ENCODE measurements around the gene SCUBE3.
A peak's percentile ranks its signal among the peaks of the same experiment; 100 is the strongest.

Gene SCUBE3

DNA sequence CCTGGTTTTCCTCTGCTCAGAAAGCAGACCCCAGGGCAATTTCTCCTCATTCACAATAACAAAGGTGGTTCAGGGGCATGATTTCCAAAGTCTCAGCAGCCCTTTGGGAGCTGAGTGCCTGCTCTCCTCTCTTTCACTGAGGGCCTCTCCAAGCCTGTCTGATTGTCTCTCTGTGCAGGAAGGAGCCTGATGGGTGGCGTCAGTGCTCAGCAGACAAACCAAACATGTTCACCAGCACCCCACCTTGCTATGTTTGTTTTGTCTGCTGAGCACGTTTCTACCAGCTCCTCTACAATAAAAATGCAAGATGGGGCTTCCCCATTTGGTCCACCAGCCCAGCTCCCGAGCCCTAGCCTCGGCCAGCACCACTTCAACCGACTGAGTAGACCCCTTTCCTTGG, 47.2 kb upstream of the SCUBE3 start:
- ATAC-seq = no peak
- TF ChIP-seq ZNF70 (CRISPR knock-in tag; IDR thresholded peaks at IDR 0.05) (no peak), ZNF565 (CRISPR knock-in tag; conservative IDR thresholded peaks at IDR 0.05; ENCODE audit: low read depth) (no peak), ZC3H10 (CRISPR knock-in tag; IDR thresholded peaks at IDR 0.05) (no peak), ISL1 (CRISPR knock-in tag; IDR thresholded peaks at IDR 0.05) (no peak), ESRRG (CRISPR knock-in tag; IDR thresholded peaks at IDR 0.05) (no peak), BACH2 (CRISPR knock-in tag; IDR thresholded peaks at IDR 0.05; ENCODE audit: borderline replicate concordance) (no peak), ZFP3 (CRISPR knock-in tag; IDR thresholded peaks at IDR 0.05) (no peak), RARB (CRISPR knock-in tag; IDR thresholded peaks at IDR 0.05) (no peak), TOX (CRISPR knock-in tag; IDR thresholded peaks at IDR 0.05; ENCODE audit: borderline replicate concordance) (no peak), PPARA (CRISPR knock-in tag; IDR thresholded peaks at IDR 0.05; ENCODE audit: borderline replicate concordance) (no peak)
- TF ChIP-seq, protein P1, sequence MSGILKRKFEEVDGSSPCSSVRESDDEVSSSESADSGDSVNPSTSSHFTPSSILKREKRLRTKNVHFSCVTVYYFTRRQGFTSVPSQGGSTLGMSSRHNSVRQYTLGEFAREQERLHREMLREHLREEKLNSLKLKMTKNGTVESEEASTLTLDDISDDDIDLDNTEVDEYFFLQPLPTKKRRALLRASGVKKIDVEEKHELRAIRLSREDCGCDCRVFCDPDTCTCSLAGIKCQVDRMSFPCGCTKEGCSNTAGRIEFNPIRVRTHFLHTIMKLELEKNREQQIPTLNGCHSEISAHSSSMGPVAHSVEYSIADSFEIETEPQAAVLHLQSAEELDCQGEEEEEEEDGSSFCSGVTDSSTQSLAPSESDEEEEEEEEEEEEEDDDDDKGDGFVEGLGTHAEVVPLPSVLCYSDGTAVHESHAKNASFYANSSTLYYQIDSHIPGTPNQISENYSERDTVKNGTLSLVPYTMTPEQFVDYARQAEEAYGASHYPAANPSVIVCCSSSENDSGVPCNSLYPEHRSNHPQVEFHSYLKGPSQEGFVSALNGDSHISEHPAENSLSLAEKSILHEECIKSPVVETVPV (CRISPR knock-in tag; IDR thresholded peaks at IDR 0.05) = no peak
- TF ChIP-seq, protein P2, sequence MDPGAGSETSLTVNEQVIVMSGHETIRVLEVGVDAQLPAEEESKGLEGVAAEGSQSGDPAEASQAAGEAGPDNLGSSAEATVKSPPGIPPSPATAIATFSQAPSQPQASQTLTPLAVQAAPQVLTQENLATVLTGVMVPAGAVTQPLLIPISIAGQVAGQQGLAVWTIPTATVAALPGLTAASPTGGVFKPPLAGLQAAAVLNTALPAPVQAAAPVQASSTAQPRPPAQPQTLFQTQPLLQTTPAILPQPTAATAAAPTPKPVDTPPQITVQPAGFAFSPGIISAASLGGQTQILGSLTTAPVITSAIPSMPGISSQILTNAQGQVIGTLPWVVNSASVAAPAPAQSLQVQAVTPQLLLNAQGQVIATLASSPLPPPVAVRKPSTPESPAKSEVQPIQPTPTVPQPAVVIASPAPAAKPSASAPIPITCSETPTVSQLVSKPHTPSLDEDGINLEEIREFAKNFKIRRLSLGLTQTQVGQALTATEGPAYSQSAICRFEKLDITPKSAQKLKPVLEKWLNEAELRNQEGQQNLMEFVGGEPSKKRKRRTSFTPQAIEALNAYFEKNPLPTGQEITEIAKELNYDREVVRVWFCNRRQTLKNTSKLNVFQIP (CRISPR knock-in tag; IDR thresholded peaks at IDR 0.05; ENCODE audit: borderline replicate concordance, low read depth) = no peak
- TF ChIP-seq, protein P3, sequence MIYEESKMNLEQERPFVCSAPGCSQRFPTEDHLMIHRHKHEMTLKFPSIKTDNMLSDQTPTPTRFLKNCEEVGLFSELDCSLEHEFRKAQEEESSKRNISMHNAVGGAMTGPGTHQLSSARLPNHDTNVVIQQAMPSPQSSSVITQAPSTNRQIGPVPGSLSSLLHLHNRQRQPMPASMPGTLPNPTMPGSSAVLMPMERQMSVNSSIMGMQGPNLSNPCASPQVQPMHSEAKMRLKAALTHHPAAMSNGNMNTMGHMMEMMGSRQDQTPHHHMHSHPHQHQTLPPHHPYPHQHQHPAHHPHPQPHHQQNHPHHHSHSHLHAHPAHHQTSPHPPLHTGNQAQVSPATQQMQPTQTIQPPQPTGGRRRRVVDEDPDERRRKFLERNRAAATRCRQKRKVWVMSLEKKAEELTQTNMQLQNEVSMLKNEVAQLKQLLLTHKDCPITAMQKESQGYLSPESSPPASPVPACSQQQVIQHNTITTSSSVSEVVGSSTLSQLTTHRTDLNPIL (CRISPR knock-in tag; IDR thresholded peaks at IDR 0.05; ENCODE audit: low read depth) = no peak

DNA sequence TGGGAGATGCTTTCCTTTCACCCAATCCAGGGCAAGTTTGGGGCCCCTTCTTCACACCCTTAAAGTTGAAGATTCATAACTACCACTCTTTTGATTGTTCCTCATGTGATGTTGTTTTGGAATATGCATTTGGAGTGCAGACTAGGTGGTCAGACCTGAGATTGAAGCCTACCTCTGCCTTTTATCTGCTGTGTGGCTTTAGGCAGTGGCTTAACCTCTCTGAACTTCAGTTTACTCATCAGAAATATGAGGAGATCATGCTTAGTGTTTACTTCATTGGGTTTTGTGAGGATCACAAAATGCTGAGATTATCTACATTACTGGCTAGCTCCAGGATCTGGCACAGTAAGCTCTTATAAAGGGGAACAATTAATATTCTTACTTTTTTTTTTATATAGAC, 46.3 kb upstream of the SCUBE3 start:
- TF ChIP-seq PPARA (CRISPR knock-in tag; IDR thresholded peaks at IDR 0.05; ENCODE audit: borderline replicate concordance) = no peak
- TF ChIP-seq RARB (CRISPR knock-in tag; IDR thresholded peaks at IDR 0.05) = no peak
- TF ChIP-seq ESRRG (CRISPR knock-in tag; IDR thresholded peaks at IDR 0.05) = no peak
- no peak for TF ChIP-seq ARNTL (CRISPR knock-in tag; IDR thresholded peaks at IDR 0.05; ENCODE audit: borderline replicate concordance, low read depth)
- no peak for TF ChIP-seq ZNF565 (CRISPR knock-in tag; conservative IDR thresholded peaks at IDR 0.05; ENCODE audit: low read depth)
- TF ChIP-seq, protein P1 (CRISPR knock-in tag; IDR thresholded peaks at IDR 0.05) = no peak
- TF ChIP-seq SNAI2 (CRISPR knock-in tag; IDR thresholded peaks at IDR 0.05) = no peak
- no peak for TF ChIP-seq ZFP3 (CRISPR knock-in tag; IDR thresholded peaks at IDR 0.05)
- TF ChIP-seq TOX (CRISPR knock-in tag; IDR thresholded peaks at IDR 0.05; ENCODE audit: borderline replicate concordance) = no peak
- TF ChIP-seq, protein P4, sequence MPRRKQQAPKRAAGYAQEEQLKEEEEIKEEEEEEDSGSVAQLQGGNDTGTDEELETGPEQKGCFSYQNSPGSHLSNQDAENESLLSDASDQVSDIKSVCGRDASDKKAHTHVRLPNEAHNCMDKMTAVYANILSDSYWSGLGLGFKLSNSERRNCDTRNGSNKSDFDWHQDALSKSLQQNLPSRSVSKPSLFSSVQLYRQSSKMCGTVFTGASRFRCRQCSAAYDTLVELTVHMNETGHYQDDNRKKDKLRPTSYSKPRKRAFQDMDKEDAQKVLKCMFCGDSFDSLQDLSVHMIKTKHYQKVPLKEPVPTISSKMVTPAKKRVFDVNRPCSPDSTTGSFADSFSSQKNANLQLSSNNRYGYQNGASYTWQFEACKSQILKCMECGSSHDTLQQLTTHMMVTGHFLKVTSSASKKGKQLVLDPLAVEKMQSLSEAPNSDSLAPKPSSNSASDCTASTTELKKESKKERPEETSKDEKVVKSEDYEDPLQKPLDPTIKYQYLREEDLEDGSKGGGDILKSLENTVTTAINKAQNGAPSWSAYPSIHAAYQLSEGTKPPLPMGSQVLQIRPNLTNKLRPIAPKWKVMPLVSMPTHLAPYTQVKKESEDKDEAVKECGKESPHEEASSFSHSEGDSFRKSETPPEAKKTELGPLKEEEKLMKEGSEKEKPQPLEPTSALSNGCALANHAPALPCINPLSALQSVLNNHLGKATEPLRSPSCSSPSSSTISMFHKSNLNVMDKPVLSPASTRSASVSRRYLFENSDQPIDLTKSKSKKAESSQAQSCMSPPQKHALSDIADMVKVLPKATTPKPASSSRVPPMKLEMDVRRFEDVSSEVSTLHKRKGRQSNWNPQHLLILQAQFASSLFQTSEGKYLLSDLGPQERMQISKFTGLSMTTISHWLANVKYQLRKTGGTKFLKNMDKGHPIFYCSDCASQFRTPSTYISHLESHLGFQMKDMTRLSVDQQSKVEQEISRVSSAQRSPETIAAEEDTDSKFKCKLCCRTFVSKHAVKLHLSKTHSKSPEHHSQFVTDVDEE (CRISPR knock-in tag; IDR thresholded peaks at IDR 0.05) = no peak
- ATAC-seq = no peak

DNA sequence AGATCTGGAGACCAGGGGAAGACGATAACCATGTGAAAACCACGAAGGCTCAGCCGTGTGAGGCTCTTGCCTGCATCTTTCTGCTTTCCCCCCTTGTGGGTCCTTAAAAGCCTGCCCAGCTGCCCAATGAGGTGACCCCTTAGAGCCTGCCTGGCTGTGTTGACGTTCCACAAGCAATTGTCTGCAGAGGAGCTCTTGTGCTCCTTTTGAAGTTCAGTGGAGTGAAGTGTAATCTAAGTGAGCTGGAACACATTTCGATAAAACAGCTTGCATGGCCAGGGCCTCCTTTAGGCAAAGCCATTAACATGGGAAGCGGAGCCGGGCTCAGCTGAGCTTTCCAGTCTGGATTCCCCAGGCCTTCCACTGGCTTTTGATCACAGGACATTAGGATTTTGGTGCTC, 45.3 kb upstream of the SCUBE3 start:
- no peak for TF ChIP-seq ZFP3 (CRISPR knock-in tag; IDR thresholded peaks at IDR 0.05)
- no peak for ATAC-seq

DNA sequence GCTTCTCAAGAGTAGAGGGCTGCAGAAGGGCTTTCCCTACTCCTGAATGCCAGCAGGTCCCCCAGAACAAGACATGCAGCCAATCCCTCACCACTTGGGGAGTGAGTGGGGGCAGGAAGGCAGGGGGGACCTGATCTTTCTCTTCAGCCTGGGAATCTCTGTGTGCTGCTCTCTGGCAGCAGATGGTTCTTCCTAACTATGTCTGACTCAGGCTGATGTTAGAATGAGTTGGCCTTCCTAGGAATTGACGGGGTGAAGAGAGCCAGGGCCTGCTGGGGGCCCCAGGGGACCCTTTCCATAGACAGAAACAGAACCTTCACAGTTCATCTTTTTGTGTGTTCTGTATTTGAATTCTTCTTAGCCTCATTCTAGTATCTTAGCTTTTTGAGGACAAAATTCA, 43.6 kb upstream of the SCUBE3 start:
- ATAC-seq = 0 out of 3 replicates have a peak, but pooled peaks have one; percentile 21

More for the DNA sequence above, 43.6 kb upstream of the SCUBE3 start:
- TF ChIP-seq ESRRG (CRISPR knock-in tag; IDR thresholded peaks at IDR 0.05) (no peak), SNAI2 (CRISPR knock-in tag; IDR thresholded peaks at IDR 0.05) (no peak), ZNF8 (CRISPR knock-in tag; IDR thresholded peaks at IDR 0.05) (no peak), GLIS3 (CRISPR knock-in tag; IDR thresholded peaks at IDR 0.05) (no peak), OSR1 (CRISPR knock-in tag; IDR thresholded peaks at IDR 0.05) (no peak), ISL1 (CRISPR knock-in tag; IDR thresholded peaks at IDR 0.05) (no peak), TOX (CRISPR knock-in tag; IDR thresholded peaks at IDR 0.05; ENCODE audit: borderline replicate concordance) (no peak), TCF4 (CRISPR knock-in tag; IDR thresholded peaks at IDR 0.05; ENCODE audit: borderline replicate concordance) (no peak), ARNTL (CRISPR knock-in tag; IDR thresholded peaks at IDR 0.05; ENCODE audit: borderline replicate concordance, low read depth) (no peak), ZFP30 (CRISPR knock-in tag; IDR thresholded peaks at IDR 0.05) (no peak), ZFP3 (CRISPR knock-in tag; IDR thresholded peaks at IDR 0.05) (no peak), ZC3H10 (CRISPR knock-in tag; IDR thresholded peaks at IDR 0.05) (no peak), RARB (CRISPR knock-in tag; IDR thresholded peaks at IDR 0.05) (no peak), CSDC2 (CRISPR knock-in tag; IDR thresholded peaks at IDR 0.05) (no peak), ZNF565 (CRISPR knock-in tag; conservative IDR thresholded peaks at IDR 0.05; ENCODE audit: low read depth) (no peak)
- TF ChIP-seq, protein P2 (CRISPR knock-in tag; IDR thresholded peaks at IDR 0.05; ENCODE audit: borderline replicate concordance, low read depth) = no peak

Data from SK-N-SH treated with all-trans-retinoic acid at 6 μM for 48 hours (cell line).